Trophoblast cell (in vitro differentiated cells and primary cell): Measurements from ENCODE around the gene POPDC3.
"Not testable (repeated sequence)": the region's sequence is repeated elsewhere in the genome, so short reads cannot be mapped to it uniquely, and the experiment has no call there.

Experiments used
- DNase-seq, 2 donors: peaks; one replicate each; pipeline ENCODE4 v3.0.0-alpha.2; 2016
- H2AFZ ChIP-seq: 2 replicates; pipeline ENCODE4 v1.6.1; 2013; ENCODE audit warnings: low read length, moderate library complexity, mild to moderate bottlenecking; ENCODE audit not compliant: insufficient read depth, poor library complexity
- H2AK5ac ChIP-seq: 2 replicates; pipeline ENCODE4 v1.6.1; 2013; ENCODE audit warnings: mild to moderate bottlenecking, low read length
- H2BK120ac ChIP-seq: 2 replicates; pipeline ENCODE4 v1.6.1; 2013; ENCODE audit warnings: low read length, mild to moderate bottlenecking, moderate library complexity; ENCODE audit not compliant: insufficient read depth, poor library complexity
- H2BK12ac ChIP-seq: 2 replicates; pipeline ENCODE4 v1.6.1; 2013; ENCODE audit warnings: mild to moderate bottlenecking, low read length, moderate library complexity
- H2BK5ac ChIP-seq: 2 replicates; pipeline ENCODE4 v1.6.1; 2013; ENCODE audit warnings: low read length, low read depth, moderate library complexity, mild to moderate bottlenecking; ENCODE audit not compliant: poor library complexity
- H3K14ac ChIP-seq: 2 replicates; pipeline ENCODE4 v1.6.1; 2013; ENCODE audit warnings: mild to moderate bottlenecking, low read length
- H3K18ac ChIP-seq: 2 replicates; pipeline ENCODE4 v1.6.1; 2013; ENCODE audit warnings: mild to moderate bottlenecking, low read length
- H3K23ac ChIP-seq: 2 replicates; pipeline ENCODE4 v1.6.1; 2013; ENCODE audit warnings: low read length
- H3K27ac ChIP-seq: 2 replicates; pipeline ENCODE4 v1.5.1; 2013; ENCODE audit warnings: low read depth, mild to moderate bottlenecking, inconsistent platforms, low read length, moderate library complexity
- H3K27me3 ChIP-seq: 2 replicates; pipeline ENCODE4 v1.6.1; 2013; ENCODE audit warnings: inconsistent platforms, mild to moderate bottlenecking, low read length, moderate library complexity; ENCODE audit not compliant: insufficient read depth
- H3K36me3 ChIP-seq, 2 experiments: 1 replicate in 1 of 2; 2 replicates in 1 of 2; pipeline ENCODE4 v1.6.1; 2013; ENCODE audit warnings: low read length in 2 of 2, mild to moderate bottlenecking in 2 of 2, moderate library complexity in 1 of 2; ENCODE audit not compliant: insufficient read depth in 2 of 2, control insufficient read depth in 1 of 2
- H3K4ac ChIP-seq: 2 replicates; pipeline ENCODE4 v1.6.1; 2013; ENCODE audit warnings: low read depth, mild to moderate bottlenecking, low read length, moderate library complexity
- H3K4me1 ChIP-seq, 2 experiments: 1 replicate in 1 of 2; 2 replicates in 1 of 2; pipeline ENCODE4 v1.6.1; 2013; ENCODE audit warnings: low read length in 2 of 2, mild to moderate bottlenecking in 2 of 2, moderate library complexity in 1 of 2; ENCODE audit not compliant: insufficient read depth in 2 of 2, control insufficient read depth in 1 of 2
- H3K4me2 ChIP-seq: 2 replicates; pipeline ENCODE4 v1.6.1; 2013; ENCODE audit warnings: inconsistent platforms, mild to moderate bottlenecking, low read length, moderate library complexity
- H3K4me3 ChIP-seq: 2 replicates; pipeline ENCODE4 v1.5.1; 2013; ENCODE audit warnings: mild to moderate bottlenecking, low read depth, low read length, inconsistent platforms
- H3K79me1 ChIP-seq: one replicate; pipeline ENCODE4 v1.6.1; 2013; ENCODE audit warnings: low read length
- H3K79me2 ChIP-seq: 2 replicates; pipeline ENCODE4 v1.6.1; 2013; ENCODE audit warnings: low read length, mild to moderate bottlenecking; ENCODE audit not compliant: control insufficient read depth, insufficient read depth, poor library complexity
- H3K9ac ChIP-seq: 2 replicates; pipeline ENCODE4 v1.6.1; 2013; ENCODE audit warnings: mild to moderate bottlenecking, low read length
- H3K9me3 ChIP-seq: 2 replicates; pipeline ENCODE4 v1.6.1; 2013; ENCODE audit warnings: low read depth, mild to moderate bottlenecking, control low read depth, inconsistent platforms, low read length; ENCODE audit not compliant: insufficient read depth
- H4K12ac ChIP-seq: 2 replicates; pipeline ENCODE4 v1.6.1; 2013; ENCODE audit warnings: low read depth, mild to moderate bottlenecking, low read length, moderate library complexity
- H4K8ac ChIP-seq: 2 replicates; pipeline ENCODE4 v1.6.1; 2013; ENCODE audit warnings: low read depth, mild to moderate bottlenecking, low read length, moderate library complexity
- H4K91ac ChIP-seq: one replicate; pipeline ENCODE4 v1.6.1; 2013; ENCODE audit warnings: low read depth, mild to moderate bottlenecking, low read length, moderate library complexity
- WGBS: extraction: QIAGEN DNeasy Blood & Tissue Kit; methylation state at CpG from one replicate; pipeline ENCODE4 v1.1.7; 2013; ENCODE audit warnings: missing lambda C conversion rate; ENCODE audit not compliant: insufficient read length, insufficient coverage; ENCODE audit errors: extremely low coverage; 5-methylcytosine and 5-hydroxymethylcytosine counted together

Gene POPDC3

DNA sequence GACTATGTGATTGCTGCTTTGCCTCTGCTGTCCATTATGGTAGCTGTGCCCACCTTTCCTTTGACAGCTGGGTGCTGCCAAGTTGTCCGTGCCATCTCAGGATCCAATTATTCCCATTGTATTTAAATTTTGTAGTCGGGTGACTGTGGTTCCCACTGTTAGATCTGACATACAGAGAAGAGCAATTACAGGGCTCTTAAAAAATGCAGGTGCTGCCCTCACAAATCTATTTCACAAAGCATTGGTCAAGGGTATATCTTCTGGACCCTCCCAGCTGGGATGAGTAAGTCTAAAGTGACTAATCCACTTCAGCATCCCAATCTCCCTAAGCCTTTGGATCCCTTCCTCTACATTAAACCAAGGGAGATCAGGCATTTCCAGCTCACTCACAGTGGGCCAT is 41.4 kb upstream of the POPDC3 start:
- not testable (repeated sequence) for H3K9me3 ChIP-seq, H3K23ac ChIP-seq, H2BK12ac ChIP-seq, H2BK5ac ChIP-seq, H4K8ac ChIP-seq, H3K27me3 ChIP-seq, H3K27ac ChIP-seq, H3K14ac ChIP-seq, H3K4ac ChIP-seq, DNase-seq, H2AK5ac ChIP-seq, H2AFZ ChIP-seq, H3K36me3 ChIP-seq, H3K4me2 ChIP-seq, H3K79me1 ChIP-seq, H2BK120ac ChIP-seq, H3K4me3 ChIP-seq, H3K18ac ChIP-seq, H4K12ac ChIP-seq, H3K79me2 ChIP-seq, H4K91ac ChIP-seq, H3K9ac ChIP-seq, H3K4me1 ChIP-seq
- no CpG with 5 or more reads among the region's 2 CpGs for WGBS

- Histone ChIP-seq H4K91ac (no peak overlapping the region), H2BK120ac (no peak overlapping the region), H4K8ac (no peak overlapping the region), H4K12ac (no peak overlapping the region), H3K18ac (no peak overlapping the region), H2AFZ (no peak overlapping the region), H3K4me2 (no peak overlapping the region), H3K9me3 (peaks cover 3% of the 10 kb centered on the region), H3K4ac (no peak overlapping the region), H2AK5ac (no peak overlapping the region), H3K36me3 (no peaks in the 10 kb centered on the region), H2BK12ac (no peak overlapping the region), H3K23ac (no peak overlapping the region), H2BK5ac (no peak overlapping the region), H3K9ac (no peak overlapping the region), H3K79me1 (no peaks in the 10 kb centered on the region), H3K27ac (no peak overlapping the region), H3K4me1 (no peaks in the 10 kb centered on the region), H3K27me3 (no peaks in the 10 kb centered on the region), H3K14ac (no peak overlapping the region), H3K79me2 (no peaks in the 10 kb centered on the region), H3K4me3 (no peak overlapping the region)
- no CpG with 5 or more reads among the region's 5 CpGs for WGBS
- no peak for DNase-seq
These were observed 40.4 kb upstream of the POPDC3 start for GRCh38 chr6:105220186-105220585.

DNA sequence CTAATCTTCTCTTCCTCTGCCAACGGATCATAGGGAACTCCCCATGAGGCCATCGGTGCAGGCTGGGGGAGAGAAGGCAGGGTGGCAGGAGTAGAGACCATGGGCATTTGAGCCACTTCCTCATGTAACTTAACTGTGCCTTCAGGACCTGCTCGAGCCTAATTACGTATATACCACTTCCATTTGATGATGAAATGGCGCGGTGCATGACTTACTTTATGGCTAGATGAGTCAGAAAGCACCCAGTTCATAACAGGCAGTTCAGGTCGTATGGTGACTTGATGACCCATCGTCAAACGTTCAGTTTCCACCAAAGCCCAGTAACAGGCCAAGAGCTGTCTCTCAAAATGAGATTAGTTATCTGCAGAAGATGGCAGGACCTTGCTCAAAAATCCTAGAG is 39.4 kb upstream of the POPDC3 start:
- H4K12ac ChIP-seq, H3K4me2 ChIP-seq, H2BK120ac ChIP-seq, H2BK12ac ChIP-seq, H3K4me1 ChIP-seq, H3K36me3 ChIP-seq, H3K9ac ChIP-seq, H3K23ac ChIP-seq, H3K27ac ChIP-seq, H3K4me3 ChIP-seq, H3K4ac ChIP-seq, H3K18ac ChIP-seq, H4K91ac ChIP-seq, H3K79me1 ChIP-seq, H2AFZ ChIP-seq, H4K8ac ChIP-seq, H3K9me3 ChIP-seq, H3K14ac ChIP-seq, H2AK5ac ChIP-seq, H3K27me3 ChIP-seq, H2BK5ac ChIP-seq, DNase-seq, H3K79me2 ChIP-seq: not testable (repeated sequence)
- no CpG with 5 or more reads among the region's 9 CpGs for WGBS

DNA sequence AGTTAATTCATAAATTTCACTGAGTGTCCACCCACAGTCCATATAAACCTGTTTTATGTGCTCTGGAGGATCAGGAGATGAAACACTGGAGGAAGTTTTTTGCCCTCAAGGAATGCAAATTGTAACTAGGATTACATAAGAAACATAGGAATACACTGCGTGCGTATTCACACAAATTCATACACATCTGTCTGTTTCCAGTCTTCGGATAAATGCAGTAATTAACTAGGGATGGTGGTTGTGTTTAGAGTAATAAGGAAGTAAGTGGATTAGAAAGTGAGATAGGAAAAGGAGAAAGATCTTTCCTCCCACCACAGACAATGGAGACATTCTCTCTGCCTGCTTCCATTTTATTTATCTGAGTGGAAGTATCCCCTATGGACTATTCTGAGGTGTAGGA is 35.7 kb upstream of the POPDC3 start:
- Histone ChIP-seq H3K4ac (no peak overlapping the region), H3K27me3 (no peaks in the 10 kb centered on the region), H3K14ac (no peak overlapping the region), H3K4me2 (no peak overlapping the region), H2AFZ (no peak overlapping the region), H2BK5ac (no peak overlapping the region), H3K9ac (no peak overlapping the region), H3K27ac (no peak overlapping the region), H3K36me3 (no peaks in the 10 kb centered on the region), H2AK5ac (no peak overlapping the region), H3K18ac (no peak overlapping the region), H2BK120ac (no peak overlapping the region), H4K12ac (no peak overlapping the region), H3K4me1 (no peaks in the 10 kb centered on the region), H2BK12ac (no peak overlapping the region), H3K79me2 (no peaks in the 10 kb centered on the region), H3K23ac (no peak overlapping the region), H4K8ac (no peak overlapping the region), H3K79me1 (no peaks in the 10 kb centered on the region), H3K9me3 (no peaks in the 10 kb centered on the region), H3K4me3 (no peak overlapping the region), H4K91ac (no peak overlapping the region)
- no peak for DNase-seq
- WGBS: no CpG with 5 or more reads among the region's 3 CpGs

DNA sequence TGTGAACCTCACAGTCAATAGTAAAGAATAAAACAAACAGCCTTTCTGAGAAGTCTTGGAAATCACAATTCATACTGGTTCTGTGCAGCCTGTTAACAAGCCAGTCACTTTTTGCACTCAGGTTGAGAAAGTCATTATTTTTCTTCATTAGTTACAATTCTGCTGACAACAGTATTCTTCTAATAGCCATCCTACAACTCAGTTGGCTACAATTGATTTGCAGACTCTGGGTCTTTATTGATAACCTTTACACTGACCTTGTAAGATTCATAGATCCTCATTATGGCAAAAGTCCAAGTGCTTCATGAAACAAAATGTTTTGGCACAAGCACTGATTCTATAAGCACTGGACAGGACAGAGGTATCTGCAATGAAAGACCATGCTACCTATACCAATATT is 34.9 kb upstream of the POPDC3 start:
- H3K14ac ChIP-seq: no peak overlapping the region
- H2BK5ac ChIP-seq: no peak overlapping the region
- no peak overlapping the region for H4K8ac ChIP-seq
- no peak overlapping the region for H4K12ac ChIP-seq
- no peaks in the 10 kb centered on the region for H3K36me3 ChIP-seq
- H3K4me1 ChIP-seq: no peaks in the 10 kb centered on the region
- no peaks in the 10 kb centered on the region for H3K9me3 ChIP-seq
- H3K79me1 ChIP-seq: no peaks in the 10 kb centered on the region
- no peak overlapping the region for H3K18ac ChIP-seq
- no peaks in the 10 kb centered on the region for H3K27me3 ChIP-seq
- no peak overlapping the region for H2AK5ac ChIP-seq
- H3K23ac ChIP-seq: no peak overlapping the region
- no peak overlapping the region for H3K27ac ChIP-seq
- no peak overlapping the region for H3K9ac ChIP-seq
- H3K79me2 ChIP-seq: no peaks in the 10 kb centered on the region
- no peak overlapping the region for H3K4ac ChIP-seq
- H2AFZ ChIP-seq: no peak overlapping the region
- H3K4me3 ChIP-seq: no peak overlapping the region
- H2BK120ac ChIP-seq: no peak overlapping the region
- no peak overlapping the region for H3K4me2 ChIP-seq
- no peak overlapping the region for H4K91ac ChIP-seq
- no peak overlapping the region for H2BK12ac ChIP-seq
- DNase-seq: no peak
